Endothelial cell (in vitro differentiated cells): ENCODE measurements around the gene WDFY4. TPM values are rescaled to one million over a fixed set of nuclear protein-coding genes. Genes with fewer than 3 reads are reported as not detected.

ENCODE experiments used
- DNase-seq: peaks from one replicate; pipeline ENCODE4 v3.0.0; 2021; ENCODE audit warnings: low spot score
- H3K27ac Mint-ChIP-seq: one replicate; pipeline ENCODE4 v1.8.0; 2021; ENCODE audit warnings: mixed read lengths, inconsistent platforms; ENCODE audit not compliant: unreplicated experiment
- H3K27me3 Mint-ChIP-seq: one replicate; pipeline ENCODE4 v1.8.0; 2021; ENCODE audit warnings: mild to moderate bottlenecking, moderate library complexity, mixed read lengths, inconsistent platforms; ENCODE audit not compliant: unreplicated experiment
- H3K36me3 Mint-ChIP-seq: one replicate; pipeline ENCODE4 v1.8.0; 2021; ENCODE audit warnings: mild to moderate bottlenecking, low read depth, mixed read lengths, inconsistent platforms; ENCODE audit not compliant: unreplicated experiment
- H3K4me1 Mint-ChIP-seq: one replicate; pipeline ENCODE4 v1.8.0; 2021; ENCODE audit warnings: mild to moderate bottlenecking, mixed read lengths, inconsistent platforms; ENCODE audit not compliant: unreplicated experiment
- H3K4me3 Mint-ChIP-seq: one replicate; pipeline ENCODE4 v1.8.0; 2021; ENCODE audit warnings: mild to moderate bottlenecking, mixed read lengths, inconsistent platforms; ENCODE audit not compliant: unreplicated experiment
- H3K9me3 Mint-ChIP-seq: one replicate; pipeline ENCODE4 v1.8.0; 2021; ENCODE audit warnings: mixed read lengths, inconsistent platforms; ENCODE audit not compliant: unreplicated experiment
- CTCF ChIP-seq: fragments of 200-600 bp; sonication (generic); IDR thresholded peaks from one replicate; pipeline ENCODE4 v1.5.0; 2021; ENCODE audit warnings: antibody characterized with exemption; ENCODE audit not compliant: unreplicated experiment
- total RNA-seq: library from RNA; stranded (reverse); fragmentation: NEBNext Ultra II Directional; extraction: Animal tissue kit (Norgen Biotek cat#: 25700); gene quantifications from one replicate; pipeline ENCODE4 v1.2.1, GENCODE V29; 2021; ENCODE audit not compliant: unreplicated experiment

The WDFY4 gene
- total RNA-seq, 1 donor from 2014 or later = 0.54 TPM

GRCh38 chr10:48946891-48947500, 262.3 kb downstream of the WDFY4 start:
- no peaks in the 10 kb centered on the region for H3K36me3 Mint-ChIP-seq
- no peak for TF ChIP-seq CTCF
- DNase-seq = no peak
- no peak overlapping the region for H3K27ac Mint-ChIP-seq
- no peaks in the 10 kb centered on the region for H3K27me3 Mint-ChIP-seq
- no peaks in the 10 kb centered on the region for H3K4me1 Mint-ChIP-seq
- H3K4me3 Mint-ChIP-seq = no peak overlapping the region
- H3K9me3 Mint-ChIP-seq = no peaks in the 10 kb centered on the region

- no peak for TF ChIP-seq CTCF
- H3K36me3 Mint-ChIP-seq = no peaks in the 10 kb centered on the region
- DNase-seq = no peak
- H3K4me3 Mint-ChIP-seq = no peak overlapping the region
- H3K4me1 Mint-ChIP-seq = no peaks in the 10 kb centered on the region
- no peak overlapping the region for H3K27ac Mint-ChIP-seq
- H3K9me3 Mint-ChIP-seq = no peaks in the 10 kb centered on the region
- no peaks in the 10 kb centered on the region for H3K27me3 Mint-ChIP-seq
Observed at GRCh38 chr10:48947690-48948469, 263.2 kb downstream of the WDFY4 start.

- Mint-ChIP-seq H3K27me3 (peaks cover 4% of the 10 kb centered on the region), H3K27ac (no peak overlapping the region), H3K36me3 (no peaks in the 10 kb centered on the region), H3K4me1 (no peaks in the 10 kb centered on the region), H3K9me3 (no peaks in the 10 kb centered on the region), H3K4me3 (no peak overlapping the region)
- no peak for DNase-seq
- TF ChIP-seq CTCF = no peak
Observed at GRCh38 chr10:48948470-48949037, 263.9 kb downstream of the WDFY4 start.

GRCh38 chr10:48951707-48952106, 267.0 kb downstream of the WDFY4 start:
- Mint-ChIP-seq H3K4me1 (no peaks in the 10 kb centered on the region), H3K9me3 (no peaks in the 10 kb centered on the region), H3K36me3 (no peaks in the 10 kb centered on the region), H3K27ac (no peak overlapping the region), H3K4me3 (no peak overlapping the region), H3K27me3 (peaks cover 5% of the 10 kb centered on the region)
- no peak for DNase-seq
- no peak for TF ChIP-seq CTCF
